ENCODE data around the gene HIVEP3.

HIVEP3 gene

GRCh38 chr1:41900603-41901444, 17.9 kb downstream of the HIVEP3 start:
- Mint-ChIP-seq H3K4me3 (no peak overlapping the region), H3K27me3 (ENCODE audit: low read depth) (no peaks in the 10 kb centered on the region), H3K4me1 (peaks cover 30% of the 10 kb centered on the region), H3K27ac (peak overlapping the region in 1 of 3 experiments; percentile 21), H3K9me3 (no peaks in the 10 kb centered on the region), H3K36me3 (ENCODE audit: low read depth) (no peaks in the 10 kb centered on the region)
- TF ChIP-seq CTCF (IDR thresholded peaks at IDR 0.05; ENCODE audit: unreplicated experiment in 3 of 3) = no peak

DNA sequence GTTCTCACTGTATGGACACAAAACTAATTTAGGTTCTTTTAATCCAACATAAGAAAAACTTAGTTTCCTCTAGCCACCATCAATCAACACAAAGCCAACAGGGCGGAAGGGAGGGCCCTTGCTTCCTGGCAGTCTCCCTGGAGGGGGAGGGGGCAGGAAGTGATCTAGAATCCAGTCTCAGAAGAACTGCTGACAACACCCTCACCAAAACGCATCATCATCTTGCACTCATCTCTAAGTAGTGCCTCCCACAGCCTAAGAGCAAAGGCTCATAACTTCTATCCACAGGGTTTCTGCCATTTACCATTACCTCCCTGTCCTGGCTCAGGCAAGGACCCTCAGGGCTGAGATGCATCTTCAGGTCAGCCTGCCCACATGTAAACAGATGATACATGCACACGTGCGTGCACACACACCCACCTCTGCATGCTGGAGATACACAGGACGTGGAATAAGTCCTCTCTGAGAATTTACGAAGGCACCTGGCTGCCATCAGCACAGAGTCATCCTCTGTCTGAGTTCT, 20.5 kb downstream of the HIVEP3 start:
- peaks cover 45% of the 10 kb centered on the region for H3K4me1 Mint-ChIP-seq
- H3K36me3 Mint-ChIP-seq (ENCODE audit: low read depth) = no peaks in the 10 kb centered on the region
- TF ChIP-seq CTCF (IDR thresholded peaks at IDR 0.05; ENCODE audit: unreplicated experiment in 3 of 3) = no peak
- no peaks in the 10 kb centered on the region for H3K9me3 Mint-ChIP-seq
- no peaks in the 10 kb centered on the region for H3K27me3 Mint-ChIP-seq (ENCODE audit: low read depth)
- H3K27ac Mint-ChIP-seq = peak overlapping the region; percentile 39 to 72 (median 49)
- H3K4me3 Mint-ChIP-seq = no peak overlapping the region

GRCh38 chr1:41895552-41895951, 23.2 kb downstream of the HIVEP3 start:
- TF ChIP-seq CTCF (IDR thresholded peaks at IDR 0.05; ENCODE audit: unreplicated experiment in 3 of 3) = no peak
- Mint-ChIP-seq H3K36me3 (ENCODE audit: low read depth) (no peaks in the 10 kb centered on the region), H3K9me3 (no peaks in the 10 kb centered on the region), H3K27ac (no peak overlapping the region), H3K27me3 (ENCODE audit: low read depth) (peaks cover 3% of the 10 kb centered on the region), H3K4me3 (no peak overlapping the region), H3K4me1 (peaks cover 53% of the 10 kb centered on the region)

DNA sequence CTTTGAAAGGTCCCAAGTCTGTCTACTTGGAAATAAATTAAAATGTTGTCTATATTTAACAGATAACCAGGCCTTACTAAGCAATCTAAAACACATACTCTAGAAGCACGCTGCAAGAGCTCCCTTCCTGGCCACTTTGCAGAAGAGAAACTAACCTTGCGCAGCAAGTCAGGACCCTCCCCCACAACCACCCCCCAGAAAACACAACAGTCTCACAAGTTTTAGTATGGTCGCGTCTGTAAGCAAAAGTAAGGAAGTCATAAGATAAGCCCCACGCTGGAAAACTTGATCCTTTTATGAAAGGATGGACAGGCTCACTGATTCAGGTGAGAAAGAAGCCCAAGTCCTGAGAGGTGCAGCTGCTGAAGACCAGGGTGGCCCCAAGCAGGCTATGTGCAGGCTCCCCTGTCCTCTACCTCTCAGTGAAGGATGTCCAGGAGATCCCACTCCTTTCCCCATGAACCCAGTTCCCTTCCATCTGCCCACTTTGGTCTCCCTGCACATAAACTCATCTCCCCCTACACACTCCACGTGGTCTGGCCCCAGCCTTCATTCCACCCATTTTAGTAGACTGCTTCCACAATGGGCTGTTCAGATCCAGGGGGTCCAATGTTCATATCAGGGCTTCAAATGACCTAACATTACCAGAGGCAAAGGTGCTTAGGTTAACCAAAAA, 23.8 kb downstream of the HIVEP3 start:
- Mint-ChIP-seq H3K36me3 (ENCODE audit: low read depth) (no peaks in the 10 kb centered on the region), H3K4me3 (no peak overlapping the region), H3K9me3 (no peaks in the 10 kb centered on the region), H3K27me3 (ENCODE audit: low read depth) (peaks cover 3% of the 10 kb centered on the region), H3K27ac (peak overlapping the region; percentile 15 to 71 (median 42)), H3K4me1 (peaks cover 56% of the 10 kb centered on the region)
- TF ChIP-seq CTCF (IDR thresholded peaks at IDR 0.05; ENCODE audit: unreplicated experiment in 3 of 3) = no peak

- TF ChIP-seq CTCF (IDR thresholded peaks at IDR 0.05; ENCODE audit: unreplicated experiment in 3 of 3) = no peak
- H3K4me1 Mint-ChIP-seq = peaks cover 56% of the 10 kb centered on the region
- H3K36me3 Mint-ChIP-seq (ENCODE audit: low read depth) = no peaks in the 10 kb centered on the region
- H3K27me3 Mint-ChIP-seq (ENCODE audit: low read depth) = peaks cover 3% of the 10 kb centered on the region
- H3K27ac Mint-ChIP-seq = peak overlapping the region; percentile 15 to 71 (median 42)
- H3K9me3 Mint-ChIP-seq = no peaks in the 10 kb centered on the region
- no peak overlapping the region for H3K4me3 Mint-ChIP-seq
Measured at GRCh38 chr1:41894101-41894807, 24.5 kb downstream of the HIVEP3 start.

Data from nephron (organoid).